Right renal pelvis (tissue), 4 donors: Measurements from ENCODE around the gene KIAA1958. TPM values are rescaled to one million over a fixed set of nuclear protein-coding genes. Genes with fewer than 3 reads are reported as not detected.
A peak's percentile ranks its signal among the peaks of the same experiment; 100 is the strongest.

Experiments
- DNase-seq, 4 donors: peaks; one replicate each; pipeline ENCODE4 v3.0.0-alpha.2; 2013; ENCODE audit warnings: low read depth in 4 of 4, low spot score in 3 of 4, missing footprints in 1 of 4
- polyA plus RNA-seq, 4 donors: library from polyadenylated mRNA; unstranded; fragments of 120-200 nt; gene quantifications; one replicate each; pipeline ENCODE4 v1.2.1, GENCODE V29; 2013; ENCODE audit not compliant: insufficient read length in 4 of 4

The KIAA1958 gene
- polyA plus RNA-seq, 4 donors, result 12.6 to 15.1 (median 14.3) TPM

- no peak for DNase-seq
Observed at GRCh38 chr9:112553256-112553826, 66.7 kb downstream of the KIAA1958 start.

GRCh38 chr9:112554516-112554915 lies 67.9 kb downstream of the KIAA1958 start:
- DNase-seq, result no peak

DNA sequence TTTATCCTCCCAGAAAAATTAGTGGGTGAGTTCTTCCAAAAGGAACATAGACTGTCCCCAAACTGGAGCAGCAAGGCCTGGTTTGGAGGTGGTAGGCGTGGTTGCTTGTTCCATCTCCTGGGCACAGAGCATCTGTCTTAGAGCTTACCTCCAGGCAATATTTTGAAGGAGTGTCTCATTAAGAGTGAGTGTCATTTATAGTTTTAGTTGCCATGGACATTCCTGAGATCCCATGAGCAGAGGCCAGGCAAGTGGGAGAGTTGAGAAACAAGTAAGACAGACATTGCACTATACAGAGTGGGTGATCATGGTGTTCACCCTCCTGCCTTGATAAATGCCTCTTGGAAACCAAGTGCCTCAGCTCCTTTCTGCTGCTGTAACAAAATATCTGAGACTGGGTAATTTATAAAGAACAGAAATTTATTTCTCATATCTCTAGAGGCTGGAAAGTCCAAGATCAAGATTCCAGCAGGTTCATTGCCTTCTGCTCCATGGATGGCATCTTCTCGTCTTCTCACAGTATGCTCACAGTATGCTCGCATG lies 68.5 kb downstream of the KIAA1958 start:
- no peak for DNase-seq

- DNase-seq, result no peak
Observed at GRCh38 chr9:112555844-112556482, 69.3 kb downstream of the KIAA1958 start.

- no peak for DNase-seq
Observed at GRCh38 chr9:112556497-112557442, 70.1 kb downstream of the KIAA1958 start.

DNA sequence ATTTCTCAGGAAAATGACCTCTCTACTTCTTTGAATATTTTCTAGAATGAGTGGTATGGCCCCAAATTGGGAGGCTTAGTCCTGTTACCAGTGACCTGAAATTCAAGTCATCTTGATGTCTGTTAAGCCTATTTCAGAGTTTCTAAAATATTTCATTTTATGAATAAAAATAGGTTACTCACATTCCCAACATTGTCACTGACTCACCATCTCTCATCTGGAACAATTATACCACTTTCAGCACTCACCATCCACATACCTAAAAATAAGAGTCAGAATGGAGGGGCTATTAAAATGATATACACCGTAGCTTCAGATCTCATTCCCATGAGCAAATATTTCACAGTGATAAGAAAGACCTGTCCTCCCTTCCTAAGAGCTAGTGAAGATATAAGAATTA lies 71.8 kb downstream of the KIAA1958 start:
- DNase-seq, result no peak

DNA sequence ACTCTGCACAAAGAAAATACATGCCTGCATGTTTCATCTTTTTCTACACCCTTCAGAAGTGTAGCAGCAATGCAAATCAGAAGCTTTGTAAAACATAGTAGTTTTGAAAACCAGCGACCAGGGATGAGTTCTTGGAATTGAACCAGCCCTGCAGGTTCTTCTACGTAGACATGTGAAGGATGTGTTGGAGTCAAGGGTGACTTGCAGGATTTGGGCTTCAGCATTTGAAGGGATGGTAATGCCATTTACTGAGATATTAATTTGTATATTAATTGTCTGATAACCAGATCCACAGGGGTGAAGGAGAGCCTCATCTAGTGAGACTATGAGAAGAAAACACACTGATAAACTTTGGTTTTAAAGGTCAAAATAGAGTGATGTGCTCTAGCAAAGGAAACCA lies 72.4 kb downstream of the KIAA1958 start:
- DNase-seq, result no peak

DNA sequence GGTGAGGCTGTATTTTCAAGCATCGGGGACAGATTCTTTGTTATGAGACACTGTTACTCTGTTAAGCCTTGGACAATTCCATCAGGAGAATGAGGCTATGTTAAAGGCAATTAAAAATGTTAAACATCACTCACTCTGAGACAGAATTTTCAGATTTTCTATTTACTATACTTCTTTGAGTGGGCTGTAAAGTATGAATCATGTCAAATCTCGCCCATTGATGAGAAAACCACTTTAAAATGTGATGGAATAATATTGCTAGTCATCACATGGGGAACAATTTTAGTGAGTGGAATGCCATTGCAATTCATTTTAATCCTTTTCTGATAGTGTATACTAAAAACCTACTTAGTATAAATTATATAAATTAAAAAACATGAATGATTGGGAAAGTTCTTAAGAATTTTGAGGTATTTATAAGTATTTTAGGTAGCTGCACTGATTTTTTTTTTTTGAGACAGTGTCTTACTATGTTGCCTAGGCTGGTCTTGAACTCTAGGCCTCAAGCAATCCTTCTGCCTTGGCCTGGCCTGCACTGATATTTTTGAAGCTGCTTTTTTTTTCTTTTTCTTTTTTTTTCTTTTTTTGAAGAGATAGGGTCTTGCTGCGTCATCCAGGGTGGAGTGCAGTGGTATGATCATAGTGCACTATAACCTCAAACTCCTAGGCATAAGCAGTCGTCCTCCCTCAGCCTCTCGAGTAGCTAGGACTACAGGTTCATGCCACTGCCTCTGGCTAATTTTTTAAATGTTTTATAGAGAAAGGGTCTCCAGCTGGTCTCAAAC lies 73.2 kb downstream of the KIAA1958 start:
- no peak for DNase-seq

DNA sequence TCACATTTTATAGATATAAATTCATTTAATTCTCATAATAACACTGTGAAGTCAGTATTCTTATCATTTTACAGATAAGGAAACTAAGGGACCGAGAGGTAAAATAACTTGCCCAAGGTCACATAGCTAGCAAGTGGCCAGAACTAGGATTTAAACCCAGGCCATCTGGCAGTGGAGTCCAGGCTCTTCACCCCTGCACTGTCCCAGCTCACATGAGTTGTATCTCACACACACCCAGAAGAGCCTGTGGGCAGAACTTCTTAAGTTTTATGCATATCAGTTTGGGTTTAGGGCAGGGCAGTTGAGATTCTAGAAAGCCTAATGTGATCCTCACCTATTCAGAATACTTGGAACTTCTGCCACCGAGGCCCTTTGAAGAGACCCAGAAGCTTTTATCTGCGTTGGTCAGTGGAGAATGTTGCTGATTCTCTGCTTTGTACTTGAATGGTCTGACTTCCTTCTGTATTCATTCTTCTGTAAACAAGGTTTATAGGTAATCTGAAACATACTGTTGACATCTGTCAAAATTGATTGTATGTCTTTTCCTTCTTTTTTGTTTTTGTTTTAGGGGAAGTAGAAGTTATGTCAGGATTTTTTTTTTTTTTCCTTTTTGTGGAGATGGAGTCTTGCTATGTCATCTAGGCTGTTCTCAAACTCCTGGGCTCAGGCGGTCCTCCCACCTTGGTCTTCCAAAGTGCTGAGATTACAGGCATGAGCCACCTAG lies 75.8 kb downstream of the KIAA1958 start:
- no peak for DNase-seq

- no peak for DNase-seq
Observed at GRCh38 chr9:112569186-112569585, 82.6 kb downstream of the KIAA1958 start.

GRCh38 chr9:112570671-112571167 lies 84.1 kb downstream of the KIAA1958 start:
- DNase-seq, result no peak

GRCh38 chr9:112571624-112572355 lies 85.2 kb downstream of the KIAA1958 start:
- DNase-seq, result peak in 3 of 4 donors; percentile 20 to 36 (median 28)

DNA sequence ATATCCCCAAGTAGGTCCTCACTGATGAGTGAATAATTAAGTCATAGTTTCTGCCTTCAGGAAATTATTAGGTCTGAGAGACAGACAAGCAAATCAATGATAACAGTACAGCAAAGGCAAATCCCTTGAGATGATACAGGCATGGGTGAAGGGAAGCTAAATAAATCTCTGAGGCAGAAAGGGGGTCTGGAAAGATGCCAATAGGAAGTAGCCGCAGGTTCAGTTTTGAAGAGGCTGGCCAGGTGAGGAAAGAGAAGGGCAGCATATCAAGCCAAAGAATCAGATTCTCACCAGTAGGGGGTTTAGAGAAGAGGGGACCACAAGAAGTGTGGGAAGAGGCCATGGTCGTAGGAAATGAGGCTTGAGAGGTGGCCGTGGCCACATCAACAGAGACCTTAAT lies 85.8 kb downstream of the KIAA1958 start:
- no peak for DNase-seq

DNA sequence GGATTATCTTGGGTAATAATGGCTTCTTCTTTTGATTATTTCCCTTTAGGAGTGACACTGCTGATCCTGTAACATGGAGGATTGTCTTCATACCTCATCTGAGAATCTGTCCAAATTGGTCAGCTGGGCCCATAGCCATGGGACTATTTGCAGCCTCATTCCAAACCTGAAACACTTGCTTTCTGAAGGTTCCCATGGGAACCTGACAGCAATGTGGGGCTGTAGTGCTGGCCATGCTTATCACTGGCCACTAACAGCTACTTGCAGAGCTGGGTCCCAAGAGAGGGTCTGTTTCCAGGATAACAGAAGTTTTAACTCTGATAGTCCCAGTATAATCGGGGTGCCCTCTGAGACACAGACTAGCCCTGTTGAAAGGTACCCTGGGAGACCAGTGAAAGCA lies 87.4 kb downstream of the KIAA1958 start:
- DNase-seq, result no peak

DNA sequence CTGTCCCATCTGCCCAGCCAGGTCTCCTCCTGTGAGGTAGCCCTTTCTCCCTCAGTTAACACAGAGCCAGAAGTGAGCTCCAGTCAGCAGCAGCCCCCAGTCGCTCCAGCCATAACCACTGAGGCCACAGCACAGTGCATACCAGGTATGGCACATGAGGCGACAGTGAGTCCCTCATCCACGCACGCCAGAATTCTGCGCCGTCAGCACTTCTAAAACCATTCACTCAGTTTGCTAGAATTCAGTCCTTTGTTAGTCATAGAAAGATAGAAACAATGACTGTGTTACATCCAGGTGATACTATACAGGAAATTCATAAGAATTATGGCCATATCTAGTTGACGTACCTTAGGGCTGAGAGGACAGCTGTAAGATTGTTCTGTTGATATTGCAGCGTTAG lies 88.5 kb downstream of the KIAA1958 start:
- DNase-seq, result no peak

DNA sequence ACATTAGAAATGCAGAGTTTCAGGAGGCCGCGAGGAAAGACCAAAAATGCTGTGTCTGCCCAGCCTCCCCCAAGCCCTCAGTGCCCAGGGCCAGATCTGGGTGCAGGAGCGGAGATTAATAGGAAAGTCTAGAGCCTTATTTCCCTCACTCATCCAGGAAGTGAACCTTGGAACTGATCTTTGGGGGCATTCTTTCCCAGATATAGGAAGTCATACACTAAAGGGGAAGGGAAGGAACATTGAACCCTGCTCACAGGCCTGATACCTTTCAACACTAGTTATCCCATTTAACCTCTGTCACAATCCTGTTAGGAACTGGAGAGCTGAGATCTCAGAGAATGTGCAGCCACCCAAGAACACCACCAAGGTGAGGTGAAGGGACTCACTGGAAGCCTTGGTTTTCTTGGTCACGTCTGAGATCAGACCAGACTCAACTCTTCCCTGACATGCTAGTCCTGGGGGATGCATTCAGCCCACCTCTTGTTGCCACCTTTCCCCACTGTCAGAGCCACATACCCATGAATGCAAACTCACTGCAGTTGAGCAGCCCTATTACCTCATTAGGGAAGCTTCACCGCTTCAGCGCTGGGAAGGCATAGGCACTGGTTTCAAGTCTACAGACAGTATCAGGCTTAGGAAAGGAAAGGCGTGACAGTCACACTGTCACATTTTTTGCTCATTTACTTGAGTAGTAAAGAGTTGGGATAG lies 95.0 kb downstream of the KIAA1958 start:
- DNase-seq, result no peak

GRCh38 chr9:112582371-112583262 lies 96.0 kb downstream of the KIAA1958 start:
- no peak for DNase-seq
